Tibial nerve (tissue), 4 donors: ENCODE data around the gene SYT15B. TPM values are rescaled to one million over a fixed set of nuclear protein-coding genes. Genes with fewer than 3 reads are reported as not detected.
"Not testable (repeated sequence)": the region's sequence is repeated elsewhere in the genome, so short reads cannot be mapped to it uniquely, and the experiment has no call there.

Source experiments
- DNase-seq, 2 donors: peaks; one replicate each; pipeline ENCODE4 v3.0.0-alpha.2; 2019; ENCODE audit warnings: low spot score in 2 of 2
- H3K27ac ChIP-seq, 4 donors: fragments of 200-600 bp; sonication (generic) in 3 of 4; one replicate each; pipeline ENCODE4 v1.5.1; 2017 to 2019; ENCODE audit warnings: mild to moderate bottlenecking in 1 of 4
- H3K27me3 ChIP-seq, 2 donors: fragments of 200-600 bp; sonication (generic) in 1 of 2; one replicate each; pipeline versions ENCODE4 v1.5.1 to v1.6.0; 2017 to 2019
- H3K36me3 ChIP-seq, 3 donors: fragments of 200-600 bp; sonication (generic); one replicate each; pipeline ENCODE4 v1.5.1; 2018 to 2019
- H3K4me1 ChIP-seq, 4 donors: fragments of 200-600 bp; sonication (generic) in 3 of 4; one replicate each; pipeline ENCODE4 v1.5.1; 2017 to 2019
- H3K4me3 ChIP-seq, 4 donors: fragments of 200-600 bp; sonication (generic) in 3 of 4; one replicate each; pipeline ENCODE4 v1.5.1; 2017 to 2019; ENCODE audit warnings: mild to moderate bottlenecking in 1 of 4, moderate library complexity in 1 of 4
- H3K9me3 ChIP-seq, 4 donors: fragments of 200-600 bp; sonication (generic) in 3 of 4; one replicate each; pipeline ENCODE4 v1.5.1; 2017 to 2019
- WGBS, 2 donors: methylation state at CpG; one replicate each; pipeline ENCODE4 v1.1.5; 2018; 5-methylcytosine and 5-hydroxymethylcytosine counted together
- total RNA-seq, 4 donors: library from RNA; depleted of rRNA; stranded (reverse); fragments of >200 nt; gene quantifications; one replicate each; pipeline ENCODE4 v1.1.0, GENCODE V29; 2016

Gene SYT15B
- total RNA-seq, 4 donors from 2014 or later: 4.6 to 15.5 (median 8.8) TPM

DNA sequence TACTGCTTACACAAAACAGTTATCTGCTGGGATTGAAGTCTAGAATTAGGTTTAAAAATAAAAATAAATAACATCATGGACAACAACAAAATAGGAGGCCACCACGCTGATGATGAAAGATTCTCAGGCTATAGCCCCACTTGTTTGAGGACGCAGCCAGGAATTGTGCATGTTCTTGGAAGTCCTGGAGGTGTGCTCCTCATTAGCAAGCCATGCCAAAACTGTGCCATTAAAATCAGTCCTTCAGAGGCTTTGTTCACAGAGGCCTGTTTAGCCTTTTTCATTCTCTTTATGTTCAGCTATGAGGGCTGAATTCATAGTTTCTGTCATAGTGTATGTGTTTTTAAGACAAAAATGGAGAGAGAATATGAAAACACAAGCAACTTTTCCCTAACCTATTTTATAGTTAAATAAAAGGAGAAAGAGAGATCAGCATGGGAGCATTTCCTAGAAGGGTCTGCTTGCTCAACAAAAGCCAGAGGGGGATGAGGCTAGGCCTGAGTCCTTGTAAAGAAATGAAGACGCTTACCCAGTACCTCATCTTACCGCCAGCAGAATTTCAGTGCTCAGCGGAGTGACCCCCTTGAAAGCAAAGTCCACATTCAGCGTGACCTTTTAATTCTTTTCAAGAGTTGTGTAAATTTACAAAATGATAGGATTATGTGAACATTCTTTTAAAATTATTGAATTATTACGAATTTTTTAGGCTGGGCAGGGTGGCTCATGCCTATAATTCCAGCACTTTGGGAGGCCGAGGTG lies 46.2 kb downstream of the SYT15B start:
- H3K4me1 ChIP-seq, H3K36me3 ChIP-seq, H3K9me3 ChIP-seq, H3K4me3 ChIP-seq, H3K27me3 ChIP-seq, H3K27ac ChIP-seq, DNase-seq: not testable (repeated sequence)
- WGBS, 2 donors: 84% methylated on average over 4 of the region's 8 CpGs; no CpG with 5 or more reads in 1 of the 2 donors

Other genes with a start within 250 kb of the SYT15B start
- 10 to 100 TPM in 3 of 4 donors, 1 to 10 TPM in 1; 3.3 to 26.7 (median 11.9) TPM for gene AGAP9, start 240.0 kb downstream of the SYT15B start, total RNA-seq
- gene NPY4R2, start 155.1 kb upstream of the SYT15B start, total RNA-seq: not detected
- not detected for gene FAM25C, start 236.2 kb upstream of the SYT15B start, total RNA-seq